Neutrophil (primary cell): ENCODE data around the gene ARHGAP22.

Experiments
- H3K27ac ChIP-seq: fragments of 200-600 bp; sonication (generic); 2 replicates; pipeline ENCODE4 v1.5.1; 2016; ENCODE audit warnings: mild to moderate bottlenecking, moderate library complexity
- H3K27me3 ChIP-seq: fragments of 200-600 bp; sonication (generic); 2 replicates; pipeline ENCODE4 v1.6.0; 2016; ENCODE audit warnings: mild to moderate bottlenecking
- H3K36me3 ChIP-seq: fragments of 200-600 bp; sonication (generic); 2 replicates; pipeline ENCODE4 v1.5.1; 2017
- H3K4me1 ChIP-seq, 2 experiments: fragments of 200-600 bp in 1 of 2; sonication (generic) in 1 of 2; 1 replicate in 1 of 2; 2 replicates in 1 of 2; pipeline versions ENCODE4 v1.5.1 to v1.6.1; 2013 to 2016; ENCODE audit warnings: low read depth in 1 of 2, low read length in 1 of 2, mild to moderate bottlenecking in 1 of 2, moderate library complexity in 1 of 2; ENCODE audit not compliant: control insufficient read depth in 1 of 2, insufficient read depth in 1 of 2
- H3K4me3 ChIP-seq, 2 experiments: fragments of 200-600 bp in 1 of 2; sonication (generic) in 1 of 2; 1 replicate in 1 of 2; 2 replicates in 1 of 2; pipeline ENCODE4 v1.5.1; 2013 to 2016; ENCODE audit warnings: low read depth in 1 of 2, low read length in 1 of 2, mild to moderate bottlenecking in 1 of 2, moderate library complexity in 1 of 2
- H3K9me3 ChIP-seq: fragments of 200-600 bp; sonication (generic); 2 replicates; pipeline ENCODE4 v1.5.1; 2016
- CTCF ChIP-seq: fragments of 200-600 bp; sonication (generic); IDR thresholded peaks from 2 replicates; pipeline ENCODE4 v1.5.1; 2016; ENCODE audit warnings: antibody characterized with exemption

The ARHGAP22 gene

GRCh38 chr10:48482207-48482606 lies 122.7 kb downstream of the ARHGAP22 start:
- no peak overlapping the region for H3K4me3 ChIP-seq
- no peaks in the 10 kb centered on the region for H3K36me3 ChIP-seq
- H3K4me1 ChIP-seq = no peaks in the 10 kb centered on the region
- no peaks in the 10 kb centered on the region for H3K9me3 ChIP-seq
- H3K27ac ChIP-seq = no peak overlapping the region
- TF ChIP-seq CTCF = no peak
- peaks cover 9% of the 10 kb centered on the region for H3K27me3 ChIP-seq

GRCh38 chr10:48481385-48481784 lies 123.5 kb downstream of the ARHGAP22 start:
- Histone ChIP-seq H3K36me3 (no peaks in the 10 kb centered on the region), H3K4me1 (no peaks in the 10 kb centered on the region), H3K27me3 (peaks cover 12% of the 10 kb centered on the region), H3K4me3 (no peak overlapping the region), H3K9me3 (no peaks in the 10 kb centered on the region), H3K27ac (no peak overlapping the region)
- no peak for TF ChIP-seq CTCF

- H3K27ac ChIP-seq = no peak overlapping the region
Observed at GRCh38 chr10:48480397-48481374, 124.2 kb downstream of the ARHGAP22 start.

GRCh38 chr10:48478980-48479811 lies 125.7 kb downstream of the ARHGAP22 start:
- H3K4me3 ChIP-seq = no peak overlapping the region
- H3K27ac ChIP-seq = no peak overlapping the region
- no peaks in the 10 kb centered on the region for H3K9me3 ChIP-seq
- no peak for TF ChIP-seq CTCF
- H3K4me1 ChIP-seq = no peaks in the 10 kb centered on the region
- H3K27me3 ChIP-seq = peaks cover 13% of the 10 kb centered on the region
- H3K36me3 ChIP-seq = no peaks in the 10 kb centered on the region

More at GRCh38 chr10:48480397-48481374, 124.2 kb downstream of the ARHGAP22 start:
- peaks cover 13% of the 10 kb centered on the region for H3K27me3 ChIP-seq
- no peak overlapping the region for H3K4me3 ChIP-seq
- TF ChIP-seq CTCF = no peak
- H3K9me3 ChIP-seq = no peaks in the 10 kb centered on the region
- no peaks in the 10 kb centered on the region for H3K36me3 ChIP-seq
- no peaks in the 10 kb centered on the region for H3K4me1 ChIP-seq

GRCh38 chr10:48478469-48478868 lies 126.4 kb downstream of the ARHGAP22 start:
- no peak for TF ChIP-seq CTCF
- no peaks in the 10 kb centered on the region for H3K9me3 ChIP-seq
- H3K27me3 ChIP-seq = peaks cover 13% of the 10 kb centered on the region
- H3K27ac ChIP-seq = no peak overlapping the region
- no peaks in the 10 kb centered on the region for H3K36me3 ChIP-seq
- H3K4me1 ChIP-seq = no peaks in the 10 kb centered on the region
- no peak overlapping the region for H3K4me3 ChIP-seq
